HG03108 (cell line): ENCODE results near the gene ODC1.
A peak's percentile ranks its signal among the peaks of the same experiment; 100 is the strongest.

ENCODE experiments used
- ATAC-seq: cut with Tn5 transposase; IDR thresholded peaks from one replicate; pipeline ENCODE4 v1.9.1; 2021; ENCODE audit warnings: moderate library complexity; ENCODE audit not compliant: unreplicated experiment

ODC1 gene

DNA sequence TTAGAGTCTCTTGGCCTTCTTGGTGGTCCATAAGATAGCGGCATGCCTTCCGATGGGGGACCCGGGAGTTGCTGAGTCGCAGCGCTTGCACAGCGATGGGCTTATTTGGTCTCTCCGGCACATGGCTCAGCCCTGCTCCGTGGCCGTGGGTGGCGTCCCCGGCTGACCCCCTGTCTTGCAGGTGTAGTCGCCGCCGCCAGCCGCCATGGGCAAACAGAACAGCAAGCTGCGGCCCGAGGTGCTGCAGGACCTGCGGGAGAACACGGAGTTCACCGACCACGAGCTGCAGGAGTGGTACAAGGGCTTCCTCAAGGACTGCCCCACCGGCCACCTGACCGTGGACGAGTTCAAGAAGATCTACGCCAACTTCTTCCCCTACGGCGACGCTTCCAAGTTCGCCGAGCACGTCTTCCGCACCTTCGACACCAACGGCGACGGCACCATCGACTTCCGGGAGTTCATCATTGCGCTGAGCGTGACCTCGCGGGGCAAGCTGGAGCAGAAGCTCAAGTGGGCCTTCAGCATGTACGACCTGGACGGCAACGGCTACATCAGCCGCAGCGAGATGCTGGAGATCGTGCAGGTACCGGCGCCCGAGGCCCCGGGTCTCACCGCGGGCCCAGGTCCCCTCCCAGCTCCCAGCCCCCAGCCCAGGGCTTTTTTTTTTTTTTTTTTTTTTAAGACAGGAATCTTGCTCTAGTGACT lies 28.4 kb downstream of the ODC1 start:
- ATAC-seq: no peak

DNA sequence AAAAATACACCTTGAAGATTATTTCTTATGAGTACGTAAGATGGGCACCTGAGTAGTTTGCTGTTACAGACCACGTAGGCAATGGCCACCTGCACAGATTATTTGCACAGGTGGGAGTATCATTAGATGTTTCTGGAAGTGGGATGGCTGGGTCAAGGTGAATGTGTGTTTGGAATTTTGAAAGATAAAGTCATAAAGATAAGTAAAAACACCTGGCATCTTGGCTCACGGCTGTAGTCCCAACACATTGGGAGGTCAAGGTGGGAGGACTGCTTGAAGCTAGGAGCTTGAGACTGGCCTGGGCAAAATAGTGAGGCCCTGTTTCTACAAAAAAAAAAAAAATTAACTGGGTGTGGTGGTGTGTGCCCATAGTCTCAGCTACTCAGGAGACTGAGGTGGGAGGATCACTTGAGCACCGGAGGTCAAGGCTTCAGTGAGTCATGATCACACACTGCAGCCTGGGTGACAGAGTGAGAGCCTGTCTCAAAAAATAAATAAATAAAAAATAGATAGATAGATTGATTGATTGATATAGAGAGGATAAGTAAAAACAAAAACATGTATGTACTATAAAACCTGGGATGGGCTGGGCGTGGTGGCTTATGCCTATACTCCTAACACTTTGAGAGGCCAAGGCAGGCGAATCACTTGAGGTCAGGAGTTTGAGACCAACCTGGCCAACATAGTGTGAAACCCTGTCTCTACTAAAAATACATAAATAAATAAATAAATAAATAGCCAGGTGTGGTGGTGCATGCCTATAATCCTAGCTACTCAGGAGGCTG lies 30.4 kb downstream of the ODC1 start:
- no peak for ATAC-seq

DNA sequence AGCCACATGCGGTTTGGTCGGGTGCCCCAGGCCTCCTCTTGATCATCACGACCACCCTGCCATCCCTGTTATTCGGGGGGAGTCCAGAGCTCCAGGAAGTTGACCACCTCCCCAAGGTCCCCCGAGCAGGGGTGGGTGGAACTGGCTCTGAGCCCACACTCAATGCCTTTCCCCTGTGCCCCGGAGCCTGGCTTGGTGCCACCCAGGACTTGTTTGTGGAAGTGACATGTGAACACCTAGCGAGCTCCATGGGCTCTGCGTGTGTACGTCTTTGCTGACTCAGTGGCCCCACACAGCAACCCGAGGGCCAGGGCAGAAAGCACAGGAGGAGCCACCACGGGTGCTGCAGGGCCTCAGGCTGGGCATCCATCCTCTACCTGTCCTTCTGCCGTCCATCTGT lies 32.5 kb downstream of the ODC1 start:
- no peak for ATAC-seq

DNA sequence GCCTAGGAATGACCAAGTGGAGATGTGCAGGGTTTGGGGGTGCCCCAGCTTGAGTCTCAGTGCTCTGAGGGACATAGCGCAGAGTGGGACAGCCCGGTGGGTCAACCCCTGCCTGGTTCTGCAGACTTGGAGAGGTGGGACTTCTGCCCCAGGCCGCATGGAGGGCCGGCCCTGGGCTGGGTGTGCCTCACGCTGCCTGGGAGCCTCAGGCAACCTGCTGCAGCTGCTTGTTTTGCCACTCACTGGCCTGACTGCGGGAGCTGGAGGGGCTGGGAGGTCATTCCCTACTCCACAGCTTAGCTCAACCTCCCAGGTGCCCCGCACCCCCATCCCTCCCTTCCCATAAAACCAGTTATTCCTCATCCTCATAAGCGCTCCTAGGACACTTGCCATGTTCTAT lies 33.1 kb downstream of the ODC1 start:
- no peak for ATAC-seq

DNA sequence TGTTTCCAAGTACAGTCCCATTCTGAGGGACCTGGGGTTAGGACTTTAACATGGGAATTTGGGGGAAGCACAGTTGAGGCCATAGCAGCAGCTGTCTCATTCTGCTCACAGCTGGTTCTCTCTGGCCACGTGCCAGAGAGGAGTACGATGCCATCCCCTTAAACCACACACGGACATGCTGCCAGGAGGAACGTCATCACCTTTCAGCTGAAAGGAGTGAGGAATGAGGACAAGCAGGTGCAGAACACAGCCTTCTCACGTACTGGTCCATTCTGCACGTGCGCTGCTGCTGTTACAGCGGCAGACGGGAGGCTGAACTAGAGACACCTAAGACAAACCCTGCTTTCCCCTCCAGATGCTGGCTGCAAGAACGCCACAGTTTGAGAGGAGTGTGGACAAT lies 33.5 kb downstream of the ODC1 start:
- ATAC-seq: no peak

DNA sequence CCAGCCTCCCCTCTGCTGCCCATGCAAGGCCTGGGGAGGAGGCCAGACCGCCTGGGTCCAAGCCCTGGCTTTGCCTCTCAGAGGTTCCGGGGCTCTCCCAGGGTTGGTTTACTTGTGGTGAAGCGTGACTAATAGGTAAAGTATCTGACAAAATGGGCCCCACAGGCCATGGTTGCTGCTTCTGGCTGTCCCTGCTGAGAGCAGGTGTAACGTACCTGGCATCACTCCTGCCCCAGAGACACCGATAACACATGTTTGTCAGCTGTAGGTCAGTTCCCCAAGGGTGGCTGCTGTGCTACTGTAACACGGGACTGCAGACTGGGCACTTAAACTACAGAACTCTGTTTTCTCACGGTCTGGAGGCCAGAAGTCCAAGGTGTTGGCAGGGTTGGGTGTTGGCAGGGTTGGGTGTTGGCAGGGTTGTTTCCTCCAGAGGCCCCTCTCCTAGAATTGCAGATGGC lies 34.1 kb downstream of the ODC1 start:
- no peak for ATAC-seq

DNA sequence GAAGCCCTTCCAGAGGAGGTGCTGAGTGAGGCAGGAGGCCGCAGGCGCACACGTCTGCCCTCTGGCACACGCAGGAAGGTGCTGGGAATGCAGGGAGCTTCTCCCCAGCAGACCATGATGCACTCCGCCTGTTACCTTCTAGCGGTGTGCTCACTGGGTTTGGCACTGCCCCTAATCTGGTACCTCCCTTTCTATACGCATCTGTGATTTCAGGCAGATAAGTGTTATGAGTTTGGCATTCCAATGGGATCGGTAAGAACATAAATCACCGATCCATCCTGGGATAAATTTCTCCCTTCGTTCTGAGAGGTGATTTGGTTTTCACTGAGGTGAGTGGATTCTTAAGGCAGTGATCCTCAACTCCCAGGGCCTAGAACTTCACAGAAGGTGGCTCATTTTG lies 34.6 kb downstream of the ODC1 start:
- no peak for ATAC-seq

DNA sequence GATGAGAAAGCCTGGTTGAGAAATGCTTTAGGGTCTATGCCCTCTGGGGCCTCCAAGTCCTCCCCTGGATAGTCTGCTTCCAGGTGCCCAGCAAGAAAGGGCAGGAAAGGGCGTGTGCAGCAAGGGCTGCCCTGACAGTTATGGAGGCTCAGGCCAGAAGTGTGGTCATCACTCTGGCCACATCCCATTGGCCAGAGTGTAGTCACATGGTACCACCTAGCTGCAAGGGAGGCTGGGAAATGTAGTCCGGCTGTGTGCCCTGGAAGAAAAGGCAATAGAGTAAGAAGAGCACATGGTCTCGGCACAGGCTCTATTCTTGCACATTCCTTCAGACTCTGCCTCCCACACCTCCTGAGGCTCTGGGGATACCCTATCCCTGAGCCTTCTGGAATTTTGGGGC lies 35.7 kb downstream of the ODC1 start:
- no peak for ATAC-seq

DNA sequence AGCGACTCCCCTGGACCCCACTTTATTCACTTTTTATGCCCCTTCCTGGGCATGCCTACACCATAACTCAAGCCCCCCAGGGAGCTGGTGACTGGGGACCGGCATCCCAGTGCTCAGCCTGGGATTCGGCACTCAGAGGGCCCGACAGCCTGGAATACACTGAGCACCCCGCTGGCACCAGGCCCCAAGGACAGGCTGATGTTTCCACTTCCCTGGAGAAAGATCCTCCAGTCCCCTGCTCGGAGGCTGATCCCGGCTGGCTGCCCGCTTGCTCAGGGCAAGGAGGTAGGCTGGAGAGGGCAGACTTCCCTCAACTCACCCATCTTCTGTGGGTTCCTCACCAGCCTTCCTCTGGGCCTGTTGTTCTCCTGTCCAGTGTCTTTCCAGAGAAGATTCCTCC lies 36.6 kb downstream of the ODC1 start:
- no peak for ATAC-seq

DNA sequence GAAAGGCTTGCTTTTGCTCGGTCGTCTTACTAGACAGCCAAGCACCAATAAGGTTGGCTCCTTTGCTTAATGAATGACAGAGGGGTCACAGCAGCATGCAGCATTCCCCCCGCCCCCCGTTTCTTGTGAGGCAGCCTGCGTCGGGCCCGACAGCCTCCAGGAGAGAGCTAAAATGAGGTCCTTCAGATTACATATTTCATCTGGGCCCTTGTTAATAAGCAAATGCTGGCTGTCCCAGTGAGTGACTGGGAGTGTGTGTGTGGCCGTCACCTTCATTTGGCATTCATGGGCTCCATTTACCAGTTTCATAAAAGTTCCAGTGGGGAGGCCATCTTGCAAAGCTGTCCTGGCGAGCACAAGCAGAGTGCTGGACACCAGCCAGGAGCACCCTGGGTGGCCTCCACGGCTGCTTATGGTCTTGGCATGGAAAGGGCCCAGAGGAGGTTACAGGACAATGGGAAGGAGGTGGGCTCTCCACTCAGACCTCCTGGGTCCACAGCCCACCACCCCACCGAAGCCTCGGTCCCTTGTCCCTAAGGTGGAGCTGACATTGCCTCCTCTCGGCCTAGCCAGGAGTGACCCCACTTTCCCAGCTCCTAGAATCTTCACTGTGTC lies 37.2 kb downstream of the ODC1 start:
- ATAC-seq: no peak

DNA sequence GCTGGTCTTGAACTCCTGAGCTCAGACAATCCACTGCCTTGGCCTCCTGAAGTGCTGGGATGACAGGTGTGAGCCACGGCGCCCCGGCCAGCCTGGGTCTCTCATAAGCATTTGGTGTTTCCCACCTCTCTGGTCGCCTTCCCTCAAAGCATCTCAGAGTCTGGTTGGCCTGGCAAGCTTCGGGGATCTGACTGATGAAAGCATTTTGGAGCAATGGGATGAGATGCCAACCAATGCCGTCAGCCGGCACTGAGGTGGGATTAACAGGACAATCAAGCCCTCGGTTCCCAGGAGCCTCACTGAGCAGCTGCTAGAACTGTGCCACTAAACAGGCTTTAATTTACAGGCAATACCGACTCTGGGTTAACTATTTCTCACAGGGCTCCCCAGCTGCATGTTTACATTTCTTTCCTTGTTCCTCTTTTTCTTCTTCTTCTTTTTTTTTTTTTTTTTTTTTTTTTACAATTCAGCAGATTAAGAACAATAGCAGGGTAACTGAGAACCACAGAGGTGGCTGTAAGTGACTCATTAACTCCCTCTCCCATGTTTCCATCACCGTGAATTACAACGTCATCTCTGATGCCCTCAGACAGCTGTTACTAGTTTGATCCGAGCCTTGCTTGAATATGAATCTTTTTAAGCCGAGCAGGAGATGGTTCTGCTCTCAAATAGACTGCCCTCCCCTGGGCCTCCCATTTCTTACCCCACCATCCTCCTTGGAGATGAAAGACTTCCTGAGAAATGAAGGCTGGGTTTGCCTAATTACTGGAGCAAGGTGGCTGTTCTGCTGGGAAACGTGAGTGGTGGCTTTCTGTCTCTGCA lies 37.9 kb downstream of the ODC1 start:
- ATAC-seq: peak; percentile 49

DNA sequence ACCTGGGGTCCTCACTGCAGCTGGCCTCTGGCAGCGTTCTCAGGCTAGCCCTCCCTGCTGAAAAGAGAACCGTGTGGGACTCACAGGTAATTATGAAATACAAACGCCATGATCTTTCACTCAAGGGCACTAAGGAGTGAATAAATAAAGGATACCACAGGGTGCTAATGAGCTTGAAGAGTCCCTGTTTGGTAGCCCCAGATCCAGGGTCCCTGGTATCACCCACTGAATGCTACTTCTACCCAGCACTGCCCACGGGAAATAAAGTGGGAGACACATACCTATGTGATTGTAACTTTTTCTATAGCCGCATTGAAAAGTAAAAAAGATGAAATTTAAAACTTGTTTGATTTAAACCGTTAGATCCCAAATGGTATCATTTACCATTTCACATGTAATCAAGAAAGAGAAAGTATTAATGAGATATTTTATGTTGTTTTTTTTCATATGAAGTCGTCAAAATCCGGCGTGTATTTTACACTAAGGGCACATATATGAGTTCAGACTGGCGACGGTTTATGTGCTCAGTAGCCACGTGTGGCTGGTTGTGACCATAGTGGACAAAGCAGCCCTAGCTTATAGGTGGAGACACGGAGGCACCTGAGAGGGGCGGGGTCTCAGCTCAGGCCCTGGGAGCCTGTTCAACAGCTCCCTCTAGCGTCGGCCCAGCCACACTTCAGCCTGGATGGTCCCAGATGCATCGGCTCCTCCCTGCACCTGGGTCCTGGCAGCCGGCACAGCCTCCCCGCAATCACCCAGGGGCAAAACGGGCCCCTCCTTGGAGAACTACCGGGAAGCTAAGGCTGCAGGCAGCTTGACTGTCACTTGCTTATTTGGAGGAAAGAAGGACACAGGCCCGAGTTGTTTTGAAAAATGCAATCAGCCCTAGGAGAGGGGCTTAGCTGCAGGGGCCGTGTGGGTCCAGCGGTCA lies 39.2 kb downstream of the ODC1 start:
- peak; percentile 50 for ATAC-seq

DNA sequence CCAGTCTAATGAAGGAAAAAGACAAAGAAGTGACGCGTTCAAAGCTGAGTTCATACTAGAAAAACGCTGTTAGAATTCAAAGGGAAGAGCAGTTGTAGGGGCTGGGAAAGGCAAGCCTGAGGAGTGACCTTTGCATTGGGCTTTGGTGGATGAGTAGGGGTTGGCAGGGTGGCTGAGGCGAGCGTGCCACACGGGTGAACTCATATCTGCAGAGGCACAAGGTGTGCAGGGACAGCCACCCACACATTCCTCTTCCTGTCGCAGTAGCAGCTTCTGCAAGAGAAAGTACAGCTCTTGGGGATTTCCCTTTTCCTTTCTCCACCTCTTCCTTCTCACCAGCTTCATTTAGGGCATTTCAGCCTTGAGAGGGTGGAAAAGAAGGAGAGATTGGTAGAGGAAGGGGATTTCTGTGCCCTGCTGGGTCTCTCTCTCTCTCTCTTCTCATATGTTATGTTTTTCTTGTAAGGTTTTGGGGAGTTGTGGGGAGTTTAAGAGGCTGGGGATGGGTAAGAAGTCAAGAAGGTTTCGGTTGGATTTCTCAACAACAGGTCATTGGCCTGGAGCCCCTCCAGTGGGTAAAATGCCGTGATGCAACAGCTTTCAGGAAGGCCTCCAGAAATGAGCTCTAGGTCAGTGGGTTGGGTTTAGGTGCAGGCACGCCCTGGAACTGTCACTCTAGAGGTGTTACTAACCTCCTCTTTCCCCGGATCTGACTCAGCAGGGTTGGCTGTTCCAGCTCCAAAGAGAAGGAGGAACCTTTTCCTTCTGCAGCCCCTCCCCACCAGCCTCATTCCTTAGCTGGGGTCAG lies 40.1 kb downstream of the ODC1 start:
- peak; percentile 36 for ATAC-seq

DNA sequence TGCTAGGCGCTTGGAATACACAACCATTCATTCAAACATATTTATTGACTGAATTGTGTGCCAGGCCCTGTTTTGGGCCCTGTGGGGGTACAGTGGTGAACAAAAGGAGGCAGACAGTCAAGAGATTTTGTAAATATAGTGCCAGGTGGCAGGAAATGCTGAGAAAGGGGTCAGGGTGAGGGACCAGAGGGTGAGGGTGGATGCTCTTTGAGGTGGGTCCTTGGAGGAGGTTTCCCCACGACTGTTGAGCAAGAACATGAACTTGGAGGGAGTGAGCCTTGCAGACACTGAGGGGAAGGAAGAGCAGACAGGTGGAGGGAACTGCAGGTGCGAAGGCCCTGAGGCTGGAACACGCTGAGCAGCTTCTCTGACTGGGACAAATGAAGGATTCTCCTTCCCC lies 40.7 kb downstream of the ODC1 start:
- no peak for ATAC-seq

DNA sequence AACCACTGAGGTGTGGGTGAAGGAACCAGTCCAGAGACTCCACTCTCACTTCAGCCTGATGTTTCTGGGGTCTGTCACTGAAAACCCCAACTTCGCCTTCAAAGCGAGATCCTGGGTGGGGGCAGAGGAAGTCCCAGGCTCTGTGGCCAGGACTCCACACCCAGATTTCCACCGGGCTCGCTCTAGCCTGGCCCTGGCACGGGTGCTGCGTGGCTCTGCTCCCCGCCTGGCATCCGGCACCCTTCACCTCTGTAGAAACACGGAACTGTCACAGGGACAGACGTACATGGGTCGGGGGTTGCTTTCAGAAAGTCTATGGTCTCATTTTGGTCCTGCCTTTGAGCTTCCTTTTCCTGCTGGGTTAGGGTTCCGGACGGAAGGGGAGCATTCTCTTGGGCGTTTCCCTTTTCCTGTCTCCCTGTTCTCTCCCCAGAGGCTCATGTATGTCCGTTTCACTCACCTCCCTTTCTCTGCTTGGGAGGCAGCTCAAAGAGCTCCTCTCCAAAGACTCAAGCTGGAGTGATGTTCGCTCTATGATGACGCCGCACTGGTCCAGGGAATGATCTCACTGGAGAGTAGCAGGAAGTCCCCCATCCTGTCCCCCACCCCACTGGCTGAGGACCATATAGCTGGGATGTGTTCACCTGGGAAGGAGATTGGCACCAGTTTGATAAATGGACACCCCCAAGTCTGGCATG lies 41.5 kb downstream of the ODC1 start:
- no peak for ATAC-seq

DNA sequence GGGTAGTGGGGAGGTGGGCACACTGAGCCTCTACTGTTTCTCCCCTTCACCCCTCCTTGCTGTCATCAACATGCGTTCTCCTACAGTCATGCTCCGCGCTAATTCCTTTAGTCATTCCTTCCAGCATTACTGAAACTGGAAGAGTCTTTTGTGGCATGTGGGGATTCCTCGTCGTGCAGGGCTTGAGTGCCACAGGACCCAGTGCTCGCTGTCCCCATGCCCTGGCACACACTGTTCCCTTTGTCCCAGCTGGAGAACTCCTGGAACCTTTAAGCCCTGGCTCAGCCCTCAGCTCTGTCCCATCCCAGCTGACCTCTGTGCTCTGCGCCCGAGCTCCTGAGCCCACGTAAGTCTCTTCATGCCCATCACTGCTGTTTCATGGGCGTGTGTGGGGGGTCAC lies 42.1 kb downstream of the ODC1 start:
- no peak for ATAC-seq

DNA sequence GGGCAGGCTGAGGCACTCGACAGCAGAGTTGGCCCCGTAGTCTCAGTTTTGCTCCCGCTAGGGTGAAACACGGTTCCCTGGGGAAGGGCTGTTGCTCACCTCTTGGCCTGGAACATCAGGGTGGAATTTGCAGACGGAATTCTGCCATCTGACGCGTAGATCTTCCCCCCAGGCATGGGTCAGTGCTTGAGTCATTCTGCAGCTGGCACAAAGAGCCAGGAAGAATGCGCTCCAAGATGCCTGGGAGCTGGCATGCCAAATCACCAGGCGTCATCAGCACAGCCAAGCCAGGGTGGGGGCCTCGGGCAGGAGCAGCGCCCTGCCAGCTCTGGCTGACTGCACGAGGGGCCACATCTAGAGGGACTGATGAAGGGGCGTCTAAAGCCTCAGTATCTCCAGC lies 42.7 kb downstream of the ODC1 start:
- no peak for ATAC-seq

DNA sequence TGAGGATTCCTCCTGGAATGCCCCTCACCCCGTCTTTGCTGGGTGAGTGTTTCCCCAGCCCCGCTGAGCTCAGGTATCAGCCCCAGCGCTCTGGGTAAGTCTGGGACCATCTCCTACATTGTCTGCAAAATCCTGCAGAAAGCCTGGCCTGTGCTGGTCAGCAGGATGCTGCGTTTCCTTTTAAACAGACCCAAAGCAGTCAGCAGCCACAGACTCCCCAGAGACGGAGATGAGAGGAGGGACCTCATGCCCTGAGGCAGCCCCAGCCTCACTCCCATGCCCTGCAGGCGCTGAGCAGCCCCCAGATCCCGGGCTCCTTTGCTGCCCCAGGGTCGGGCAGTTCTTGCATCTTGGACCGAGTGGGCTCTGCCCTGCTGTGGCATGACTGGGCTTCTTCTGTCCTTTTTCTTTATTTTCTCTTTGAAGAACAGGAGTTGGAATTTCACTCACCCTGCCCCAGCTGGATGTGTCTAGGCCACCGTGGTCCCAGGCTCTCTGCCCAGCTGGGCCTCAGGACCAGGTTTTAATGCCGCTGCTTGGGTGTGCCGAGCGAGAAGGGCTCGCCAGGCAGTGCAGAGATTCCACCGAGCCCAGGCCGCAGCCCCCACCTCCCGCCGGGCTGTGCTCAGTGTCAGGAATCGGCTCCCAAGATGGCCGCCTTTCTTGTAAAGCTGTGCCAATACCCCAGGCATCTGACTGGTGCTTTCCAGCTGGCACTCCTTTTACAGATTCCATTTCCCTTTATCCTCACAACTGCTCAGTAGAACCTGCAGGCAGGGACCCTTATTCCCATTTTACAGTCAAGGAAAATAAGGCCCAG lies 43.6 kb downstream of the ODC1 start:
- ATAC-seq: no peak
